NCI-H128 (cell line): ENCODE measurements around the gene APBB1.
A peak's percentile ranks its signal among the peaks of the same experiment; 100 is the strongest.

Experiments
- DNase-seq: peaks from one replicate; lab custom pipeline; 2025; ENCODE audit not compliant: unreplicated experiment; lab: John Stamatoyannopoulos, UW

Gene APBB1

GRCh38 chr11:6419009-6419631 lies at the start of gene APBB1:
APBB1 (minus strand) TSS chr11:6419094; CDS start chr11:6411347, 7,747 bp downstream.
- no peak for DNase-seq

DNA sequence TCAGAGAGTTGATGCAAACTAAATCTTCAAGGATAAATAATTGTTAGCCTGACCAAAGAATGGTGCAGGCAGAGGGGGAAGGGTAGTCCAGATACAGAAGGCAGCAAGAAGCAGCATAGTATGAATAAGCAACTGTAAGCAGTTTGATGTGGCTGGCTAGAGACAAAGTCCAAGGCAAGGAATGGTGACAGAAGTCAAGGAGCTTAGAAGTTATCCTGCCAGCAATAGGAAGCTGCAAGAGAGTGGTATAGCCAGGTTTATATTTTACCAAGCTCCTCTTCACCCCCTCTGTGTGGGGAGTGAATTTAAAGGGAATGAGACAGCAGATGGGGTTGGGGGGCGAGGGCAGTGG lies 40.2 kb upstream of the APBB1 start:
- DNase-seq = no peak

DNA sequence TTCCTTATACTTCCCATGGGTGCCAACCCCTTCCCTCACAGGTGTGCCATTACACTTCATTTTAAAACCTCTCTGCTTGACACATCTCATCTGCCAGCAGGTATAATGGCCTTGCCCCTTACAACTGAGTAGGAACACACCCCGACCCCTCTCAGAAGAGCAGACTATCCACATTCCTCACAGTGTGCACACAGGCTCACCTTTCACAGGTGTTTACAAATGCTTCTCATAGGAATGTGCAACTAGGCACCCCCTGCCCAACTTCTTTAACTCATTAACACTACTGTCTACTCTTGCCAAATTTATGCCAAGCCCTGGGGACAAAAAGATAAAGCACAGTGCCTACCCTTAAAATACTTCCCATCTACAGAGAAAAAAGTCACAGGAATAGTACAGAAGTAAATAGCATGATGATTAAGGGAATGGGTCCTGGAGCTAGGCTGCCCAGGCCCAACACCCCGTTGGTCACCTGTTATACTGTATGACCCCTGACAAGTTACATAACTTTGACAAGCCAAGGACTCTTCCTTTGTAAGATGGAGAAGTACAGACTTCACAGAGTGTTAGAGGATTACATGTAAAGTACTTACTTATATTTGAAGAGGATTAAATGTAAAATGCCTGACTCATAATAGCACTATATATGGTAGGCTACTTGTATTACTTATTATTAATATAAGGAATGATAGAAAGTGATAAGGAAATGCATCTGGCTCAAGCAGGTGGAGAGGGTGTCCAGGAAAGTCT lies 39.6 kb upstream of the APBB1 start:
- DNase-seq = no peak

- no peak for DNase-seq
Observed at GRCh38 chr11:6457581-6458320, 38.9 kb upstream of the APBB1 start.

DNA sequence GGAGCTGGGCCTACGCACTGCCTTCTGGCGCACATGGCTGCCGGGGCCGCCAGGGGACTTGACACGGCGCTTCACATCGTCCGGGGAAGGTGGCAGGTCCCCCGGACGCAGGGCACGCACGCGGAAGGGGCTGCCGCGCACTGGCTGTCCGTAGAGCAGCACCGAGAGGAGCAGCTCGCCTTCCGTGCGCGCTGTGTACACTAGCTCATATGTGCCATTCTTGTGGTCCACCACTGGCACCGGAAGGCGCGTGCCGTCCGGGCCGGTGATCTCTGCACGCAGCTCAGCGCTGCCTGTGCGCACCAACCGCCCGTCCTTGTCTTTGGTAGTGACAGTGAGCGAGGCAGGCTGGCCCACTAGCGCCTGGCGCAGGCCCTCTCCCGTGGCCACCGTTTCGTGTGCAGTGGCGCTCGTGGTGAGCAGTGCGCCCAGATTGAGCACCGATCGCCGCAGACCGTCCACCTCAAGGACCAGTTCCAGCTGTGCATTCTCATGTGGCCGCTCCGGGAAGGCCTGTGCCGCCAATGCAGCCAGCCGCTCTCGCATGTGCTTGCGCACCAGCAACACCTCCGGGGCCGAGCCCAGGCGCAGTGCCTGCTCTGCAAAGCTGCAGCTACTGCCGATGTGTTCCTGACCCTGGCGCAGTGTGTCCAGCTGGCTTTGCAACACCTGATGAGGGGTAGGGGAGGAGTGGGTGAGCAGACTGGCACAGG lies 37.6 kb upstream of the APBB1 start:
- DNase-seq = no peak

GRCh38 chr11:6455070-6455469 lies 36.2 kb upstream of the APBB1 start:
- no peak for DNase-seq

- DNase-seq = no peak
Observed at GRCh38 chr11:6453152-6453551, 34.3 kb upstream of the APBB1 start.

GRCh38 chr11:6452219-6452618 lies 33.3 kb upstream of the APBB1 start:
- no peak for DNase-seq

- no peak for DNase-seq
Observed at GRCh38 chr11:6448574-6448973, 29.7 kb upstream of the APBB1 start.

DNA sequence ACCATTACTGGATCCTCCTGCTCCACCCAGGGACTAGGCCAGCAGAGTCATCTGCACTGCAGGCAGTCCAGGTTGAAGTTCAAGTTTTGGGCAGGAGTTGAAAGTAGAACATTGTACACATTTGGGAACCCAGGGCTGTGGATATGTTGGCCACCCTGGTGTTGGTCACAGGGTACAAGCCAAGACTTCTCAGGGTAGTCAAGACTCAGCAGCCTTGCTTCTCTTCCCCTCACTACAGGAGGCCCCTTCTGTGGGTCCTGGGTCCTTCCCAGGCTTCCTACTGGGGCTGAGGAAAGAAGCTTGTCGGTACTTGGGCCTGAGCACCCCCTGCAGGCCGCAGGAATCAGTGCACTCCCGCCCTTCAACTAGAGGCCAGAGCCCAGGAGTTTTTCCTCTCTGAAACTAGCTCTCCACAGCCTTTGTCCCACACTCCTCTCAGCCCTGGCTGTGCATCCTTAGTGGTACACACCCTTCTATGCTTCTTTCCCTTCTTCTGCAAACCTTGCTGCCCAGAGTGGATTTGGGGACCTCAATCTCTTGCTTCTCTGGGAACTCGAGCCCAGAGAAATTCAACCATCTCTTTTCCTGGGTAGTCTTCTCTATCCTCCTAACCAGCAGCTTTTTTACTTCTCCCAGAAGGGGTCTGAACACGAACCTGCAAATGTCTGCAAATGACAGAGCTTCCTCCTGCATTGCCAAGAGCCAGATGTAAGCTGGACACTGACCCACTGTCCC lies 24.5 kb upstream of the APBB1 start:
- no peak for DNase-seq

GRCh38 chr11:6442441-6442840 lies 23.5 kb upstream of the APBB1 start:
- no peak for DNase-seq

GRCh38 chr11:6440906-6441358 lies 22.0 kb upstream of the APBB1 start, which contains the start of gene HPX:
HPX (minus strand) TSS chr11:6440987; CDS start chr11:6440963, 24 bp downstream.
- DNase-seq = no peak

- DNase-seq = peak; percentile 36
Observed at GRCh38 chr11:6438979-6439571, 20.2 kb upstream of the APBB1 start.

DNA sequence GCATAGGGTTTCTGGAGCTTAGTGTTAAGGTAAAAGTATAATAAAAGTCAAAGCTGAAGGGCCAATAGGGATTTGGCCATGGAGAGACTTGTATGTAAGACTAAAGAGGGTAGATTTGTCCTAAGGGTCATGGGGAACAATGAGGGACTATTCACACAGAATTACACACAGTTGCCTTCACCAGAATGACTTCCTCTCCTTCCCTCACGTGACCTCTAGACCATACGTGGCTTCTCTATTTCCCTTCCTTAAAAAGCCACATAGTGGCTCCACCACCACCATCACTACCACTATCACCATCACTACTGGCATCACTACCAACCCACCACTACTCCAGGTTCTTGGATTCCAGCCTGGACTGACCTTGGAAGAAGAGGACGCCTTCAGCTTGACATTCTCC lies 19.1 kb upstream of the APBB1 start:
- no peak for DNase-seq

- DNase-seq = no peak
Observed at GRCh38 chr11:6437423-6437822, 18.5 kb upstream of the APBB1 start.

DNA sequence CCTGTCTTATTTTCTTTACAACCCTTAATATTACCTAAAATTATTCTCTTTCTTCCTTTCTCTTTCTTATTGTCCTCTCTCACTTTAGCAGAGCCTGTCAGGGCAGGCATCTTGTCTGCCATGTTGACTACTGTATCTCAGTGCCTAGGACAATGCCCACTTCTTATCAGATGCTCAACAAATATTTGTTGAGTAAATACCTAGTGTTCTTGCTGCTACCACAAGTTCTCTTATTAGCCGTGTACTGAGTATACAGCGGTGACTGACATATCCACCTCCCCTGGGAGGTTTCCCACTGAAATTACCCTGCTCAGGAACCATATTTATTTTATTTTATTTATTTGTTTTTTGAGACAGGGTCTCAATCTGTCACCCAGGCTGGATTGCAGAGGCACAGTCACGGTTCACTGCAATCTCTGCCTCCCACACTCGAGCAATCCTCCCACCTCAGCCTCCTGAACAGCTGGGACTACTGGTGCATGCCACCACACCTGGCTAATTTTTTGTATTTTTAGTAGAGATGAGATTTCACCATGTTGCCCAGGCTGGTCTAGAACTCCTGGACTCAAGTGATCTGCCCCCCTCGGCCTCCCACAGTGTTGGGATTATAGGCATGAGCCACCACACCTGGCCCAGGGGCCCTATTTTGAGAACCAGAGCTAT lies 15.2 kb upstream of the APBB1 start:
- DNase-seq = no peak

DNA sequence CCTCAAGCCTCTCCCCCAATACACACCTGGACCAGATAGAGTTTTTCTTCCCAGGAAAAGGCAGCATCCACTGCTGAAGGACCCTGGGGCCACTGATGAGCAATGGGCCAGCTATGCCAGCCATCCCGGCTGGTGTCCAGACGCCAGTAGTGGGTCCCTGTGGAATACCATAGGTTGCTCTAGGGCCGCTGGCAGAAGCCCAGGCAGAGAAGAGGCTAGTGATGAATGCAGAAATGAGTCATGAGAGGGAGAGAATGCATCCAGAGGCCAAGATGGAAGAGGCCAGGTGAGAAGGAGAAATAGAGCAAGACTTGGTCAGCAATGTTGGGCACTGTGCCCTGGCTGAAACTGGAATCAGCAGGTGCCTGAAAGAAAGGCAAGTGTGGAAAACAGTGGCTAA lies 13.0 kb upstream of the APBB1 start:
- DNase-seq = no peak

GRCh38 chr11:6427516-6427915 lies 8.6 kb upstream of the APBB1 start:
- no peak for DNase-seq

GRCh38 chr11:6420677-6421076 lies 1.8 kb upstream of the APBB1 start:
- no peak for DNase-seq

DNA sequence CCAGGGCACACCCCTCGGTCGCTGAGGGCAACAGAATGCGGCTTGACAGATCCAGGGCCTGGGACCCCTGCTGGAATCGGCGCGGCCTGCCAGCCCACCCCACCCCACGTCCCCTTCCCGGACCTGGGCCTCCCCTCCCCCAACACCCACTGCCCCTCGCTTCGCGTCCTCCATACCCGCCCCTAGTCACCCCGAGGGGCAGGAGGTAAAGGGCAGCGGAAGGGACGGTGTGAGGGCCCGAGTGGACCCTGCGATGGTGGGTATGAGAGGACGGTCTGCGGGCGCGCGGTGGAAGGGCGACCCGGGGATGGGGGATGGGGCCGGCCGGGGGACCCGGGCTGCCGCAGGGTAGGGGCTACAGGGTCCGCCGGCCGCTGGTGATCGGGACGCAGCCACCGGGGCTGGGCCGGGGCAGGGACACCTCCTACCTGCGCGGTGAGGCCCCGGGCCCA lies 311 bp downstream of the APBB1 start:
- no peak for DNase-seq
